SU-DHL-6 (cell line): ENCODE data around the gene CTXND1.

ENCODE experiments used
- CTCF ChIP-seq: fragments of 200-600 bp; sonication (generic); IDR thresholded peaks from one replicate; pipeline ENCODE4 v1.5.1; 2017; ENCODE audit warnings: antibody characterized with exemption, mild to moderate bottlenecking, low read length, moderate library complexity; ENCODE audit not compliant: insufficient read depth, poor library complexity, severe bottlenecking
- EZH2phosphoT487 ChIP-seq: fragments of 200-600 bp; sonication (generic), shearing (Covaris generic); conservative IDR thresholded peaks from 2 replicates; pipeline ENCODE4 v1.6.1; 2018; ENCODE audit warnings: mild to moderate bottlenecking, antibody characterized with exemption, low read length, moderate library complexity, mixed read lengths

- TF ChIP-seq CTCF (no peak), EZH2phosphoT487 (no peak)
These were observed 68.7 kb downstream of the CTXND1 start for GRCh38 chr15:80183306-80183705.
